Lung (tissue), 12 donors: ENCODE results near the gene PLPP7. TPM values are rescaled to one million over a fixed set of nuclear protein-coding genes. Genes with fewer than 3 reads are reported as not detected.

Experiments
- ATAC-seq: fragments of 200-7000 bp; cut with Tn5 transposase; one replicate; pipeline ENCODE4 v1.9.1; 2020; ENCODE audit warnings: moderate number of reproducible peaks; ENCODE audit not compliant: insufficient read depth, low FRiP score
- DNase-seq, 3 donors: peaks; one replicate each; pipeline ENCODE4 v3.0.0-alpha.2; 2013 to 2017
- H3K27ac ChIP-seq, 2 donors: one replicate each; pipeline ENCODE4 v1.5.1; 2013; ENCODE audit warnings: mild to moderate bottlenecking in 2 of 2, moderate library complexity in 2 of 2, control low read depth in 1 of 2, inconsistent platforms in 1 of 2, low read depth in 1 of 2, low read length in 1 of 2
- H3K27me3 ChIP-seq, 3 donors: one replicate each; pipeline ENCODE4 v1.5.1; 2013; ENCODE audit warnings: low read length in 2 of 3; ENCODE audit not compliant: control insufficient read depth in 3 of 3, insufficient read depth in 3 of 3
- H3K36me3 ChIP-seq, 4 donors: one replicate each; pipeline ENCODE4 v1.5.1; 2013; ENCODE audit warnings: low read length in 4 of 4, mild to moderate bottlenecking in 1 of 4, moderate library complexity in 1 of 4; ENCODE audit not compliant: control insufficient read depth in 4 of 4, insufficient read depth in 4 of 4
- H3K4me1 ChIP-seq, 5 donors: one replicate each; pipeline ENCODE4 v1.5.1; 2013; ENCODE audit warnings: low read length in 5 of 5, mild to moderate bottlenecking in 2 of 5, moderate library complexity in 1 of 5; ENCODE audit not compliant: control insufficient read depth in 5 of 5, insufficient read depth in 5 of 5
- H3K4me3 ChIP-seq: one replicate; pipeline ENCODE4 v1.5.1; 2013; ENCODE audit warnings: mild to moderate bottlenecking, control low read depth, moderate library complexity
- H3K9ac ChIP-seq, 2 donors: one replicate each; pipeline ENCODE4 v1.5.1; 2013; ENCODE audit warnings: low read length in 2 of 2, control low read depth in 1 of 2; ENCODE audit not compliant: insufficient read depth in 1 of 2
- H3K9me3 ChIP-seq, 4 donors: one replicate each; pipeline ENCODE4 v1.5.1; 2013; ENCODE audit warnings: low read length in 3 of 4, mild to moderate bottlenecking in 1 of 4, moderate library complexity in 1 of 4; ENCODE audit not compliant: control insufficient read depth in 4 of 4, insufficient read depth in 3 of 4
- WGBS, 2 donors: extraction: QIAGEN DNeasy Blood & Tissue Kit; methylation state at CpG; one replicate each; pipeline ENCODE4 v1.1.7; 2013; 5-methylcytosine and 5-hydroxymethylcytosine counted together
- polyA plus RNA-seq, 2 donors: library from polyadenylated mRNA; stranded (reverse); fragments of 200-250 nt; gene quantifications; one replicate each; pipeline ENCODE4 v1.2.1, GENCODE V29; 2013
- total RNA-seq, 2 donors: library from RNA; depleted of rRNA in 1 of 2; stranded (reverse); fragments of >200 nt in 1 of 2; gene quantifications; one replicate each; pipeline ENCODE4 v1.2.1, GENCODE V29; 2014 to 2021
- TF ChIP-seq, protein P1 (sequence below): IDR thresholded peaks from 2 replicates; pipeline ENCODE4 v1.5.1; 2012; ENCODE audit warnings: mild to moderate bottlenecking; ENCODE audit errors: control extremely low read depth, extremely low read depth
- donor health status: control.
- donor health status: control.
- donor health status: Bipolar disorder and iron deficiency.
- donor health status: healthy.
- donor health status: DM: yes; HTN: yes; CAD: no.

The PLPP7 gene
- total and polyA plus RNA-seq, 4 donors = 0.79 to 1.8 (median 1.1) TPM

DNA sequence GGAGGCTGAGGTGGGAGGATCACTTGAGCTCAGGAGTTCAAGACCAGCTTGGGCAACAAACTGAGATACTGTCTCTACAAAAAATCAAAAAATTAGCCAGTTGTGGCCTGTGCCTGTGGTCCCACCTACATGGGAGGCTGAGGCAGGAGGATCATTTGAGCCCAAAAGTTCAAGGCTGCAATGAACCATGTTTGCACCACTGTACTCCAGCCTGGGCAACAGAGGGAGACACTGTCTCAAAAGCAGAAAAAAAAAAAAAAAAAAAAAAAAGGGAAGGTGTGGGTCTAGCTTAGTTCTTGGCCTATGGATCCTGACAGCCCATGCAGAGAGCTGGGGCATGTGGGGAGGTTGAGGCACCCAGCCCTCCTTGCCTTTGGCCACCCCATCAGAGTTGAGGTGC, 10.9 kb downstream of the PLPP7 start:
- DNase-seq (no peak), ATAC-seq (no peak)
- no peak overlapping the region for H3K27ac ChIP-seq
- H3K36me3 ChIP-seq = no peaks in the 10 kb centered on the region
- H3K9me3 ChIP-seq = no peaks in the 10 kb centered on the region
- no peaks in the 10 kb centered on the region for H3K27me3 ChIP-seq
- no peak overlapping the region for H3K9ac ChIP-seq
- no peaks in the 10 kb centered on the region for H3K4me1 ChIP-seq
- H3K4me3 ChIP-seq = no peak overlapping the region
- TF ChIP-seq, protein P1, sequence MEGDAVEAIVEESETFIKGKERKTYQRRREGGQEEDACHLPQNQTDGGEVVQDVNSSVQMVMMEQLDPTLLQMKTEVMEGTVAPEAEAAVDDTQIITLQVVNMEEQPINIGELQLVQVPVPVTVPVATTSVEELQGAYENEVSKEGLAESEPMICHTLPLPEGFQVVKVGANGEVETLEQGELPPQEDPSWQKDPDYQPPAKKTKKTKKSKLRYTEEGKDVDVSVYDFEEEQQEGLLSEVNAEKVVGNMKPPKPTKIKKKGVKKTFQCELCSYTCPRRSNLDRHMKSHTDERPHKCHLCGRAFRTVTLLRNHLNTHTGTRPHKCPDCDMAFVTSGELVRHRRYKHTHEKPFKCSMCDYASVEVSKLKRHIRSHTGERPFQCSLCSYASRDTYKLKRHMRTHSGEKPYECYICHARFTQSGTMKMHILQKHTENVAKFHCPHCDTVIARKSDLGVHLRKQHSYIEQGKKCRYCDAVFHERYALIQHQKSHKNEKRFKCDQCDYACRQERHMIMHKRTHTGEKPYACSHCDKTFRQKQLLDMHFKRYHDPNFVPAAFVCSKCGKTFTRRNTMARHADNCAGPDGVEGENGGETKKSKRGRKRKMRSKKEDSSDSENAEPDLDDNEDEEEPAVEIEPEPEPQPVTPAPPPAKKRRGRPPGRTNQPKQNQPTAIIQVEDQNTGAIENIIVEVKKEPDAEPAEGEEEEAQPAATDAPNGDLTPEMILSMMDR = no peak

DNA sequence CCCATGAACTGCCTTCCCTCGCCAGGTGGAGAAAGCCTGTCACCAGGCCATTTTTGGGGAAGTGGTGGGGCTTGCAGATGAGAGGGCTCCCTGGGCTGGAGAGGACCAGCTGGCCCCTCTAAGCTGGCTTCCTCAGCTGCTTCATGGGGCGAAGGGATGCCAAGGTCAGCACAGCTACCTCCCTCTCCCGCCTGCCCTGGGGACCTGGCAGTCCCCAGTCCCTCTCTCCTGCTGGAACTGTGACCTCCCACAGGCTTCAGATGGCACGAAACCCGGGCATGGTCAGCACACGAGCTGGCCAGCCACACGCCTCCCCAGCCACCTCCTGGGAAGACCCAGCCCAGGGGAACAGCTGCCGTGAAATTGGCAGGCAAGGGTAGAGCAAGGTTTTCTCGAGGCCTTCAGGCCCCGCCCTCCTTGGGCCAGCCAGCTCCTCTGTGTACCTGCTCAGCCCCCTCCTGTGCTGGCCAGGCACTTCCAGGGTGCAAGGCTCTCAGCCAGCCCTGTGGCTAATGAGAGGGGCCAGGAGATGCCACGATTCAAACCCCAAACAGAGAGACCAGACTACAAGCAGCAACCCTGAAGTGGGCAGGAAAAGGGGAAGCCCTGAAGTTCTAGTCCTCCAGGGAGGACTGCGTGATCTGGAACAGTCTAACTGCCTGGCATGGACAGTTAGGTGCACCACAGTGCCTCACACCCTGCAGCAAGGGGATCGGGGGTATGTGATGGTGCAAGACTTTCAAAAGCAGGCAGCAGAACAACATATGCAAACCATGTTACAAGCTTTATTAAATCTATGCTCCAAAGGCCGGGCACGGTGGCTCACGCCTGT, 12.9 kb downstream of the PLPP7 start:
- H3K9ac ChIP-seq = no peak overlapping the region
- H3K27ac ChIP-seq = peak overlapping the region in 1 of 2 donors; percentile 80
- no peak for ATAC-seq

DNA sequence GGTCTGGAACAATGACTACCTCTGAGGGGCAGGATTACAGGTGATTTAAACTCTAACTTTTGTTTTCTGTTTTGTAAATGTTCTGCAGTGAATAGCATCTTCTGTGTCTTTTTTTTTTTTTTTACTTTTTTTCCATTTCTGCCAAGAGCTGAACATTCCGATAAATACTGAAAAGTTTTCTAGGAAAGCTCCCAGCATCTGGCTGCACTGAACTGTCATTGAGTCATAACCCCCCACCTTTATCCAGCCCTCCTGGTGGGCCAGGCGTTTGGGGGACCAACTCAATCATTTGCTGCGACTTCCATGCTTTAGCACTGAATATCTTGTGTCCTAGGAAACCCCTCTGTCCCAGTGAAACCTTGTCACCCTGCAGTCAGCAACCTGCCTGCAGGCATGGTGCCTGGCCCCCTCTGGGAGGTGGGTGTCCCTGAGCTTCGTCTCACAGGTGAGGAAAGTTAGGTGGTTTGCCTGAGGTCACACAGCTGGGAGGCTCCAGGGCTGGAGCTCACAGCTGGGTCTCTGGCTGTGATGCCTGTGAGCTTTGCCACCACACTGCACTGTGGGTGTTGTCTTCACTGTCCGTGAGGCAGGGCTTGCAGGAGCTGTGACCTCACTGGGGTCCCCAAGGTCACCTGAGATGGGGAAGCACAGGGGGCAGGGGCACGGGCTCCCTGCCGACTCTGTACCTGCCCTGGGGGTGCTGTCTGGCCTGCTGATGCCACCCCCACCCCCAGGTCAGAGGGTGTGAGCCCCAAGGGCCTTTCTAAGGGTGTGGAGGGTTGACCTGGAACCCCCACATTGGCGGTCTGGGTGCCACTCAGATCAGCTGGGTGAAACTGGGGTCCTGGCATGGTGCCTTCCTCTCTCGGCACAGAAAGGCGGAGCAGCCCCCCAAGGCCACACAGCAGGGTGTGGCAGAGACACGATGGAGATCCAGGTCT, 14.1 kb downstream of the PLPP7 start:
- no peaks in the 10 kb centered on the region for H3K4me1 ChIP-seq
- no peaks in the 10 kb centered on the region for H3K27me3 ChIP-seq
- TF ChIP-seq, protein P1 = no peak
- H3K4me3 ChIP-seq = no peak overlapping the region
- H3K36me3 ChIP-seq = no peaks in the 10 kb centered on the region
- WGBS, 2 donors = 80 to 92% methylated on average over 11 of the region's 11 CpGs
- H3K9ac ChIP-seq = no peak overlapping the region
- ATAC-seq (no peak), DNase-seq (no peak)
- no peaks in the 10 kb centered on the region for H3K9me3 ChIP-seq
- no peak overlapping the region for H3K27ac ChIP-seq

More for the DNA sequence above, 12.9 kb downstream of the PLPP7 start:
- H3K9me3 ChIP-seq = no peaks in the 10 kb centered on the region
- no peaks in the 10 kb centered on the region for H3K36me3 ChIP-seq
- no peak overlapping the region for H3K4me3 ChIP-seq
- no peak for DNase-seq
- TF ChIP-seq, protein P1 = no peak
- WGBS, 2 donors = 71 to 78% methylated on average over 15 to 16 of the region's 16 CpGs
- no peaks in the 10 kb centered on the region for H3K27me3 ChIP-seq
- no peaks in the 10 kb centered on the region for H3K4me1 ChIP-seq
